Measurements from ENCODE around the gene ZBTB4. TPM values are rescaled to one million over a fixed set of nuclear protein-coding genes. Genes with fewer than 3 reads are reported as not detected.
"Not testable (repeated sequence)": the region's sequence is repeated elsewhere in the genome, so short reads cannot be mapped to it uniquely, and the experiment has no call there.

ZBTB4 gene
- total RNA-seq, 1 donor from 2014 or later, result 9.2 TPM

DNA sequence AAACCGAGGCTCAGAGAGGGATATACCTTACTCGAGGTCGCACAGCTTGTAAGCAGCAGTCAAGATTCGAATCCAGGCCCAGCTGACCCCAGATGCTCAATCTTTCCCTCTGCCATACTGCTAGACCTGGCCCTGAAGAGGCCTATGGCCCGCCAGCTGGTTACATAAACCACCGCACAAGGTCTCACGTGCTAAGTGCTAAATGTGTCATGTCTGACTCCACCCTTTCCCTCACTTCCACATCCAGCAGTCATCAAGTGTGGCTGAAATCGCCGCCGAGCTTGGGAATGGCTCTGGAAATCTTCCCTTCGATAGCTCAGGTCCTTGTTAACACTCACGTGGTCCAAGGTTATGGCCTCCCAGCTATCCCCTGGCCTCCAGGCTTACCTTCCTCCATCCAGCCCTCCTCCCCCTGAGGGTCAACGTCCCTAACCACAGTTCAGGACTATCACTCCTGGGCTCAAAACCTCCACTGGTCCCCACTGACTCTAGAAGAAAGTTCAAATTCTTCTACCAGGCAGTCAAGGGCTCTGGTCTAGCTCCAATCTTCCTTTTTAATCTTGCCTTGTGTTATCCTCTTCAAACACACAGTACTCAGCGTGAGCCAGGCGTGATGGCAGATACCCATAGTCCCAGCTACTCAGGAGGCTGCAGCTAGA lies 3.5 kb downstream of the ZBTB4 start:
- DNase-seq (ENCODE audit: low read depth), result peak; percentile 57
- no peak overlapping the region for H3K4me3 ChIP-seq (ENCODE audit: low read depth, low read length)
- no peaks in the 10 kb centered on the region for H3K27me3 ChIP-seq (ENCODE audit: control insufficient read depth, insufficient read depth, low read length)
- H3K36me3 ChIP-seq (ENCODE audit: control insufficient read depth, insufficient read depth, low read length), result peaks cover 1% of the 10 kb centered on the region
- TF ChIP-seq, protein P1, sequence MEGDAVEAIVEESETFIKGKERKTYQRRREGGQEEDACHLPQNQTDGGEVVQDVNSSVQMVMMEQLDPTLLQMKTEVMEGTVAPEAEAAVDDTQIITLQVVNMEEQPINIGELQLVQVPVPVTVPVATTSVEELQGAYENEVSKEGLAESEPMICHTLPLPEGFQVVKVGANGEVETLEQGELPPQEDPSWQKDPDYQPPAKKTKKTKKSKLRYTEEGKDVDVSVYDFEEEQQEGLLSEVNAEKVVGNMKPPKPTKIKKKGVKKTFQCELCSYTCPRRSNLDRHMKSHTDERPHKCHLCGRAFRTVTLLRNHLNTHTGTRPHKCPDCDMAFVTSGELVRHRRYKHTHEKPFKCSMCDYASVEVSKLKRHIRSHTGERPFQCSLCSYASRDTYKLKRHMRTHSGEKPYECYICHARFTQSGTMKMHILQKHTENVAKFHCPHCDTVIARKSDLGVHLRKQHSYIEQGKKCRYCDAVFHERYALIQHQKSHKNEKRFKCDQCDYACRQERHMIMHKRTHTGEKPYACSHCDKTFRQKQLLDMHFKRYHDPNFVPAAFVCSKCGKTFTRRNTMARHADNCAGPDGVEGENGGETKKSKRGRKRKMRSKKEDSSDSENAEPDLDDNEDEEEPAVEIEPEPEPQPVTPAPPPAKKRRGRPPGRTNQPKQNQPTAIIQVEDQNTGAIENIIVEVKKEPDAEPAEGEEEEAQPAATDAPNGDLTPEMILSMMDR (IDR thresholded peaks at IDR 0.05; ENCODE audit: insufficient read depth, low read length, severe bottlenecking), result no peak
- no peak for FAIRE-seq

DNA sequence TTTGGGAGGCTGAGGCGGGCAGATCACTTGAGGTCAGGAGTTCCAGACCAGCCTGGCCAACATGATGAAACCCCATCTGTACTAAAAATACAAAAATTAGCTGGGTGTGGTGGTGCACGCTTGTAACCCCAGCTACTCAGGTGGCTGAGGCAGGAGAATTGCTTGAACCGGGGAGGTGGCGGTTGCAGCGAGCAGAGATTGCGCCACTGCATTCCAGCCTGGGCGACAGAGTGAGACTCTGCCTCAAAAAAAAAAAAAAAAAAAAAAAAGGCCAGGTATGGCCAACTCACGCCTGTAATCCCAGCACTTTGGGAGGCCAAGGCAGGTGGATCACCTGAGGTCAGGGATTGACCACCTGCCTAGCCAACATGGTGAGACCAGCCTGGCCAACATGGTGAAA lies 4.7 kb downstream of the ZBTB4 start:
- H3K4me3 ChIP-seq (ENCODE audit: low read depth, low read length); H3K27me3 ChIP-seq (ENCODE audit: control insufficient read depth, insufficient read depth, low read length); DNase-seq (ENCODE audit: low read depth); H3K36me3 ChIP-seq (ENCODE audit: control insufficient read depth, insufficient read depth, low read length); FAIRE-seq: not testable (repeated sequence)

DNA sequence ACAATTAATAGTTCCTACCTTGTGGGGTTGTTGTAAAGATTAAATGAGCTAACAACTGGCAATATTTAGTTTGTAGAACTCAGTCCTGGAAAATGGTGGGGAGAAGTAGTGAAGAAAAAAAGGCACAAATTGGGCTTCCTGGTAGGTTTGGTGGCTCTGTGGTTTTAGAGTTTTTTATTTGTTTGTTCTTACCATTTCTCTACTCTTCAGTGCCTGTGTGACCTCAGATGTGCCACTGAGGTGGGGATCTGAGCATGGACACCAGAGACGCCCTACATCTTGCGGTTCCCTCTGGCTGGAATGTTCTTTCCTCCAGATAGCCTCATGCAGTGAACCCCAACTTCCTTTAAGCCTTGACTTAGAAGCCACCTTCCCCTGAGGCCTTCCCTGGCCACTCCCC lies 7.7 kb downstream of the ZBTB4 start:
- Histone ChIP-seq H3K36me3 (ENCODE audit: control insufficient read depth, insufficient read depth, low read length) (peaks cover 6% of the 10 kb centered on the region), H3K4me3 (ENCODE audit: low read depth, low read length) (no peak overlapping the region), H3K27me3 (ENCODE audit: control insufficient read depth, insufficient read depth, low read length) (no peaks in the 10 kb centered on the region)
- TF ChIP-seq, protein P1 (IDR thresholded peaks at IDR 0.05; ENCODE audit: insufficient read depth, low read length, severe bottlenecking), result no peak
- DNase-seq (ENCODE audit: low read depth) (no peak), FAIRE-seq (peak; percentile 50)

DNA sequence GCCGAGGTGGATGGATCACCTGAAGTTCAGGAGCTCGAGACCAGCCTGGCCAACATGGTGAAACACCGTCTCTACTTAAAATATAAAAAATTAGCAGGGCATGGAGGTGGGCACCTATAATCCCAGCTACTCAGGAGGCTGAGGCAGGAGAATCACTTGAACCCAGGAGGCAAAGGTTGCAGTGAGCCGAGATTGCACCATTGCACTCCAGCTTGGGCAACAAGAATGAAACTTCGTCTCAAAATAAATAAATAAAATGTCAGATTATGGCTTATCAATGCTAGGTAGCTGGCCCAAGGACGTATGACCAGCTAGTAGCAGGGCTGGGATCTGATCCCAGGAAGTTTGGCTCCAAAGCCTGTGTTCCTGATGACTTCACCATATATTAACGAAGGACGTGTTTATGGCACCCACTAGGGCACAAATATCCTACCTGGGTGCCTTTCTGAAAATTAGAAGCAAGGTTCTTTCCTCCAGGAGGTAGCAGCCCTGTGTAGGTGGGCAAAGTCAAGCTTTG lies 8.9 kb downstream of the ZBTB4 start:
- DNase-seq (ENCODE audit: low read depth); FAIRE-seq: not testable (repeated sequence)
- H3K36me3 ChIP-seq (ENCODE audit: control insufficient read depth, insufficient read depth, low read length), result peaks cover 12% of the 10 kb centered on the region

DNA sequence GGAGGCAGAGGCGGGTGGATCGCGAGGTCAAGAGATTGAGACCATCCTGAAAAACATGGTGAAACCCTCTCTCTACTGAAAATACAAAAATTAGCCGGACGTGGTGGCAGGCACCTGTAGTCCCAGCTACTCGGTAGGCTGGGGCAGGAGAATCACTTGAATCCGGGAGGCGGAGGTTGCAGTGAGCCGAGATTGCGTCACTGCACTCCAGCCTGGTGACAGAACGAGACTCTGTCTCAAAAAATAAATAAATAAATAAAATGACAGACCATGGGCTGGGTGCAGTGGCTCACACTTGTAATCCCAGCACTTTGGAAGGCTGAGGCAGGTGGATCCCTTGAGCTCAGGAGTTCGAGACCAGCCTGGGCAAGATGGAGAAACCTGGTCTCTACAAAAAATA lies 9.6 kb downstream of the ZBTB4 start:
- H3K36me3 ChIP-seq (ENCODE audit: control insufficient read depth, insufficient read depth, low read length), result peaks cover 12% of the 10 kb centered on the region
- H3K4me3 ChIP-seq (ENCODE audit: low read depth, low read length); FAIRE-seq; DNase-seq (ENCODE audit: low read depth); H3K27me3 ChIP-seq (ENCODE audit: control insufficient read depth, insufficient read depth, low read length): not testable (repeated sequence)

More for the DNA sequence above, 8.9 kb downstream of the ZBTB4 start:
- not testable (repeated sequence) for H3K27me3 ChIP-seq (ENCODE audit: control insufficient read depth, insufficient read depth, low read length); H3K4me3 ChIP-seq (ENCODE audit: low read depth, low read length)

DNA sequence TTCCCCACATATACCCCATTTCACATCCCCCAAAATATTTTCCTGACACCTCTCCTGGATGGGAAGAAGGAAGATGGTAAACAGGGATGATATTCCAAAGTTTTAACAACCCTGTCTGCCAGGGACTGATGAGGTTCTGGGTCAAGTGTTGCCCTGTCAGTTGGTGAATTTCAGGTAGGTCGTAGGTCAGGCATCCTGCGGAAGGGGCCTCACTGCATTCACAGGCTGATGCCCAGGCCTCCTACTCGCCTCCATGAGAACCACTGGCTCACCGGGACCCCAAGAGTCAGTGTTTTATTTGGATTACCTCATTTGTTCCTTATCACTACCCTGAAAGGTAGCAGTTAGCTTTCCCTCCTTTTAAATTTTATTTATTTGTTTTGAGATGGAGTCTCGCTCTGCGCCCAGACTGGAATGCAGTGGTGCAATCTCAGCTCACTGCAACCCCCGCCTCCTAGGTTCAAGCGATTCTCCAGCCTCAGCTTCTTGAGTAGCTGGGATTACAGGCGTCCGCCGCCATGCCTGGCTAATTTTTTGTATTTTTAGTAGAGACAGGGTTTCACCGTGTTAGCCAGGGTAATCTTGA lies 10.5 kb downstream of the ZBTB4 start:
- Histone ChIP-seq H3K27me3 (ENCODE audit: control insufficient read depth, insufficient read depth, low read length) (no peaks in the 10 kb centered on the region), H3K4me3 (ENCODE audit: low read depth, low read length) (no peak overlapping the region), H3K36me3 (ENCODE audit: control insufficient read depth, insufficient read depth, low read length) (peaks cover 13% of the 10 kb centered on the region)
- TF ChIP-seq, protein P1 (IDR thresholded peaks at IDR 0.05; ENCODE audit: insufficient read depth, low read length, severe bottlenecking), result no peak
- no peak for DNase-seq (ENCODE audit: low read depth)
- FAIRE-seq, result no peak

DNA sequence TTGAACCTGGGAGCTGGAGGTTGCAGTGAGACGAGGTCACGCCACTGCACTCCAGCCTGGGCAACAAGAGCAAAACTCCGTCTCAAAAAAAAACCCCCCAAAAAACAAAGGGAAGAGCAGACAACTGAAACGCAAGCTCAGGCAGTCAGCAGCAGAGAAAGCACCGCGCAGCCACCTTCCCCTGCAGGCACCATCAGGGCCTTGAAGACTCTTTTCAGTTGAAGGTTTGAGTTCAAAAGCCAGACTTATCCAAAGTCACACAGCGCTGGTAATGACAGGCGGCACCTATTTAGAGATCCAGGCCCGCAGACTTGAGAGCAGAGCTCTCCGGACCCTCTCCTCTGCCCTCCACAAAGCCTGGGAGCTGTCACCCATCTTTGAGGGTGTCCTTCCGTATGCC lies 11.1 kb downstream of the ZBTB4 start:
- TF ChIP-seq, protein P1 (IDR thresholded peaks at IDR 0.05; ENCODE audit: insufficient read depth, low read length, severe bottlenecking), result no peak
- FAIRE-seq (no peak), DNase-seq (ENCODE audit: low read depth) (no peak)
- Histone ChIP-seq H3K36me3 (ENCODE audit: control insufficient read depth, insufficient read depth, low read length) (peaks cover 19% of the 10 kb centered on the region), H3K4me3 (ENCODE audit: low read depth, low read length) (no peak overlapping the region), H3K27me3 (ENCODE audit: control insufficient read depth, insufficient read depth, low read length) (no peaks in the 10 kb centered on the region)

Data from bronchial epithelial cell (primary cell).